Measurements from ENCODE around the gene PACSIN3.

The PACSIN3 gene

DNA sequence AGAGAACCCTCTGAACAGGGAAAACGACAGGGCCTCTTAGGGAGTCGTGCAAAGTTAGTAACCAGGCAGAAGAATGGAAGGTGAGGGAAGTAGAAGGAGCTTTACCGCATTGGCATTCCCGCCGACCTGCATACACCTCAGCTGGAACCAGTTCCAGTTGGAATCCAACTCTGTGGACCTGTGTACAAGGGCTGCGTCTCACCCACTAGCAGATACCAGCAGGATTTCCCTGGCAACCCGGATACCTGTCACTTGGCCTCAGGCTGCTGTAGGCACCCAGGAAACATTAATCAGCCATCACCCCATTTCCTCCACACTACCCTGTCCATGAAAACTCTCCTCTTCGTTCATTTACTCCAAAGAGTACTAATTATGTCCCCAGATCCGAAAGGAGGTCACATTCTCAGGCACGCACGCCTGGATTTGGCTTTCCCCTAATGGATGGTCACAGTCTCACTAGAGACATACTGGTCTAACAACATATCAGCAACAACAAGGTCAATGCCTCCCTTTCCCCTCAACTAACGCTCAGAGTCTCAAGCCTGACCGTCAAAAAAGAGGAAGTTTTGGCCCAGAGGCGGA is 10.4 kb downstream of the PACSIN3 start:
- DNase-seq = no peak

DNA sequence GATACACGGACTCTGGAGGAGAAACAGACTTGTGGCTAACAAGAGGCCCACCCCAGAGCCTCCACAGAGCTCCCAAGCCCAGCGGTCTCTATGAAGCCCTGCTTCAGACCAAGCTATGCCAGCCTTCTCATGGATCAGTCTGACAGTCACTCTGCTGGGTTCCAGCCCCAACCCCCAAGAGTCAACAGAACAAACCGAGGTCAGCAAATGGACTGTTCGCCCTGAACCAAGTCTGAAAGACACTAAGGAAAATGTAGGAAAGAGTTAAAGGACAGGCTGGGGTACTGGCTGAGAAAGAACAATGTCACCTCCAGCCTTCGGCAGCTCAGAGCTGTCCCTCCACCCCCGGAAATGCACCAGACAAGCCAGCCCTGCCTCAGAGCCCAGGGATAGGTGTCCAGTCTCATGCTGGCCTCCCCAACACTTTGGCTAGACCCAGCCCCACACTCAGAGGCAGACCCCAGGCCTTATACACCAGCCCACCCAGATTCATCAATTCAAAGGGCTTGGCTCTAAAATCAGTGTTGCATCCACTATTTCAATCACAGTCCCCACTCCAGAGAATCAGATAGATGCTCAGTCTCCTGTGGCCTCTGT is 13.4 kb downstream of the PACSIN3 start:
- DNase-seq = no peak

DNA sequence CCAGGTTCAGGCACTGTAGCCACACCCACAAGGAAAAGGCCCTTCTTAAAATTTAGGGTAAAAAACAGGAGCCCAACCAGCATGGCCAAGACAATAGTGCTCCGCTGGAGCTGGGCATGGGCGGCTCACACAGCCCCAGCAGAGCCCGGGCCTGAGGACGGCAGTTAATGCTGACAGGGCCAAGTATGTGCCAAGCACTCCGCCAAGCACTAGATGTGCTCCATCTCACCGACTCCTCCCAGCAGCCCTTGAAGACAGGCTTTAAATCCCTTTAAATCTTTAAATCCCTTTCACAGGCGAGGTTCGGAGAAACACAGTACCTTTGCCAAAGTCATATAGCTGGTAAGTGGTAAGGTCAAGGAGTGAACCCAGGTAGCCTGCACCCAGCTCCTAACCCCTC is 14.4 kb downstream of the PACSIN3 start:
- DNase-seq = no peak

DNA sequence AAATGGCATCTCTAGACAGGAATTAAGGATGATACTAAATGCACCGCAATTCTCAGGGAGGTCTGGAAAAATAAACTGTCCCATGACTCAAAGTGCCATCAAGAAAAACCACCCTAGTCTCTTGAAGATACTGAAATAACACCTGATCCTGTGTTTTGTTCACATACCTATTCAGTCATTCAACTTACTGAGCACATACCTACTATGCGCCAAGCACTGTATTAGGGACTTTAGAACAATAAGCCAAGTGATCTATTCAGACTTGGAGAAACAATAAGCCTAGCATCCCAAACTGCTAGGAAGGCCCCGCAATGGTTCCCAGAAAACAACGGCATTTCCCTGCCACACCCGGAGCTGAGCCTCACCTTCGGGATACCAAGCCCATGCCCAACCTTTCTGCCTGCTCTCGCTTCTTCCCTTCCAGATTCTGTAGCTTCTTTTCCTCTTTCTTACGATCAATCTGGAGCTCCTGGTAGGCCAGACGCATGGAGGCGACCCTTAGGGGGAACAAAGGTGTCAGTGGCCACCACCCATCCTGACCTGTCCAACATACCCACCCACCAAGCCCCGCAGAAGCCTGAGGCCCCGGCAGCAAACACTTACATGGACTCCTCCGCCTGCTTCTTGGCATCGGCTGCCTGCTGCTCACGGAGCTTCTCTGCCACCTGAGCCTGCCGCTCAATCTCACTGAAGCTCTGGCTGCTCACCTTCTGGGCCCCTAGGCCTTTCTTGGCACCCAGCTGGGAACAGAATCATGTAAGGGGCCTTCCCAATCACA is 15.0 kb downstream of the PACSIN3 start:
- no peak for DNase-seq

DNA sequence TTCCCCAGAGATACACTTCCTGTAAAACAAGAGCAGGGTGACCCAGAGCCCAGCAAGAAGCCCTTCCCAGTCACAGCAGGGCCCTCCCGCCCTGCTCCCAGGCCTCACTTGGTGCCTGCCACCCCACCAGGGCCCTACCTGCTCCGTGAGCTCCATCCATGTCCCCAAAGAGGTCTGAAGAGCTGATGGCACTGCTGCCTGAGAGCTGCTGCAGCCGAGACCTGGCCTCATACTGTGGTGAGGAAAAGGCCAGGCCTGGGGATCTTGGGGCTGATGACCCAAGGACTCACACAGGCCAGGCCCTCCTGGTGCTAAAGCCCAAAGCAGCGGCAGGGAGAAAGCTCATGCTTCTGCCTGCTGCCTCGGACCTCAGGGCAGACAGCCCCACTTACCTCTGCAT is 19.9 kb downstream of the PACSIN3 start:
- DNase-seq = no peak

DNA sequence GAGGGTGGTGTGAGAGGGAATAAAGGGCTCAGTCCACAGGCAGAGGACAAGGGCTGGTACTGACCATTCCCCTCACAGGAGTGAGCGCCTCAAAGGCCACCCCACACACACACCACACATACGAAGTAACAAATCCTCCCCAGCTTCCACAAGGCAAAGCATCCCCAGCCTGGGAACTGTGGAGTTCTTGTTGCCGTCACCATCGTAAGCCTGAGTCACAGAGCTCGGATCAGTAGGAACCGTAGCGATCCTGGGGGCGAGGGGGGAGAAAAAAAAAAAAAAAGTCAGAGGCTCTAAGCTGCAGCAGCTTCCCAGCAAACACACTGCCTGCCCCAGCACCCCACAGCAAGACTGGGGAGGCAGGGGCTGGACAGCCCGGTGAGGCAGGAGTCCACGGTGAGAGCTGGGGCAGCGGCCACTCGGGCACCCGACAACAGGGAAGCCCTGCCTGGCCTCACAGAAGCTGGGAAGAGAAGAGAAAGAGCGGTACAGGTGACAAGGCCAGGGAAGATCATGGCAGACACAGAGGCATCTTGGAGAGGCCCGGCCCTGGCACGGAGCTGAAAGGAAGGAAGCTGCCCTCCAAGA is 20.9 kb downstream of the PACSIN3 start:
- DNase-seq = no peak

DNA sequence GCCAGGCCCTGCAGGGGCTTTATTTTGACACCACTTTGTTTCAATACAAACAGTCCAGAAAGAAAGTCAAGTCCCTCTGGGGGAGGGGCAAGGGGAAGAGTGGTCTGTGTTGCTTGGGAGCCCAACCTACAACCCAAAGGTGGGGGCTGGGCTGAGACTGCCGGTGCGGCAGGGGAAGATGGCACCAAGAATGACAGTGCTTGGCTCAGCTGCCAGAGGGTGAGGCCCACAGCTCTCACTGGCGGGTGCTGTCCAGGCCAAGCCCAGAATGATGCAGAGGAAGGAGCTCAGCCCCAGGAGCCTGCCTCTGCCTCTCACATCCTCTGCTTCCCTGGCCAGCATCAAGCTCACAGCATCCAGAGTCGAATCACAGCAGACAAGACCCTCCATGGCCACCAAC is 21.9 kb downstream of the PACSIN3 start:
- DNase-seq = no peak

DNA sequence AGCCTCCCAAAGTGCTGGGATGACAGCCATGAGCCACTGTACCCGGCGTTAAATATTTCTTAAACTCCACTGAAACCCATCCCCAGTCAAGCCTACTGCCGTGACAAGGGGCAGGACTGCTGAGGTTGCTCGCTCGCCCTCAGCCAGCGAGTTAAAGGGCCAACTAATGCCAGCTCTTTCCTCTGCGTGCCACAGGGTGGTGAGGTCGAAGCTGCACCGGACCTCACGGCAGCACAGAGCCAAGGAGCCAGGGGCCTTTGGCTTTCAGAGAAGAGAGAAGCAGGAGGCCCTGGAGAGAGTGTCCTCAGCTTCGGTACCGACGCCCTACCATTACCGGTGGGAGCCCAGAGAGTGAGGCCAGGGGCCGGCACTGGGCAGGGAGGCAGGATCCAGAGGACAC is 22.3 kb downstream of the PACSIN3 start:
- no peak for DNase-seq

DNA sequence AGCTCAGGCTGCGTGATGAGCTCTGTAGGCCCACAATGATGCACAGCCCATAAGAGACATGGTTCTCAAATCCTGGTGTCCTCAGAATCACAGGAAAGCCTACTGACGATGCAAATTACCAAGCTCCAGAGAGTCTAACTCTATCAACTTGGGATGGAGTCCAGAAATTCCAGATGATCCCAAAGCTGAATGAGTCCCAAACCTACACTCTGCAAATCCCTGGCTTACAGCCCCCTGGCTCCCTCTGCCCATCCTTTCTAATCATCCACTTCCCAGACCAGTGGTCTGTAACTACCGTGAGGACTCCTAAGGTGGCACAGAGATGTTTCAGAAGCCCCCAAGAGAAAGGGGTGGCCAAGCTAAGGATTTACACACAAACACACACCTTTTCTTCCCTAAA is 23.0 kb downstream of the PACSIN3 start:
- no peak for DNase-seq

DNA sequence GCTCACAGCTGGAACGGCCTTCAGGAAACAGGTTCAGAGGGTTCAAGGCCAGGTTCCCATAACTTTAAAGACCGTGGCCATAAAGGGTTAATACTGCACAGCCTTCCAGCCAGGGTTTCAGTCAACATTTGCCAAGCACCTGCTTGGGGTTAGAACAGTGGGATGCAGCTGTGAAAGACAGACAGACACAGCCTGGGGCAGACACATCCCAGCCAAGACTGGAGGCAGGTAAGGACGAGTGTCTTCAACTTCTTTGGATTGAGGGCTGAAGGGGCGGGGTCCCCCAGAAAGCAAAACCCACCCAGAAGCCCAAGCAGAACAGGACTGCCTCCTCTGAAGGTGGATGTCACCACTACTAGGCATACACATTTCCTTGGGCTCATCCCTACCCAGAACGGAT is 23.8 kb downstream of the PACSIN3 start:
- no peak for DNase-seq

DNA sequence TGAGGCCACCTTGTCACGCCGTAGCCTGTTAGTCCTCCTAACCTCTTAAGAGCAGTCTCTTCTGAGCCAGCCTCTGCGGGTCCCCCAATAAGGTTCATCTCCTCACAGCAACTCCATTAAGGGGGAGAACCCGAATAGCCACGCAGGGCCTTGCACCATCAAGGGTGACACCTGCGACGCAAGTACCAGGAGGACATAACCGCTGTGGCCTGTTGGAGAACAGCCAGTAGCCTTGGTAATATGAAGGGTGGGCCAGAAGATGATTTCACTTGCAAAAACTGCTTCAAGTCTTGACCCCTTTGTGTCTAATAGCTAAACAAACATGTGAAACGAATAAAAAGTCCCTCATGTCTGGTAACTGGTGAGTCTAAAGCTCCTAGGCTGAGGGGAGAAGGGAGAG is 24.3 kb downstream of the PACSIN3 start:
- no peak for DNase-seq

DNA sequence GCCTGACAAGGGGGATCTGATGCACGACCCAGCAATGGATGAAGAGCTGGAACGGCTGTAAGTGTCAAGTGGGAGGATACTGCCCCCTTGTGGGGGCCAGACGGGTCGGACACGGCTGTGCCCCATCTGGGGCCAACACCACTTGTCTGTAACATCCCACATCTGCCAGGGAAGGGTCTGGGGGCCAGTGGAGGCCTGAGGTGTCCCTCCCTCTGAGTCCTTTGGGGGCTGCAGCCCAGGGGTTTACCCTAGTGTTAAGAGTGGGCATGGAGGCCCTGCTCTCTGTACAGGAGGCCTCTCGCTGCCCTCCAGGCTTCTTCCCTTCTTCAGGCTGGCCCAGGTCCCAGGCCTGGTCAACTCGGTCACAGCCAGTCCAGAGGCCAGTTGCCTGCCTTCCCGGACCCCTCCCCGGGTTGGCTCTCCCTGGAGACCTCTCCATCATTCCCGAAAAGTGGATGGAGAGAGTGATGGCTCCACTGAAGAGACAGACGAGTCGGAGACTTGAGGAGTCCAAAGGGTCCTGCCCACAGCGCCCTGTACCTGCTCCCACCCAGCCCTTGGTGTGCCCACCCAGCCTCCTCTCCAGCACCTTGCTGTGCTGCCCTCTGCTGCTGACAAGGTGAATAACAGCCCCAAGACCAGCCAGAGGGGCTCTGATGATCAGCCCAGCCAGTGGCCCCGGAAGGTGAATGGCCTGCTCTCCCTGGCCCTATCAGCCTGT is 24.9 kb downstream of the PACSIN3 start:
- DNase-seq = peak; percentile 55

DNA sequence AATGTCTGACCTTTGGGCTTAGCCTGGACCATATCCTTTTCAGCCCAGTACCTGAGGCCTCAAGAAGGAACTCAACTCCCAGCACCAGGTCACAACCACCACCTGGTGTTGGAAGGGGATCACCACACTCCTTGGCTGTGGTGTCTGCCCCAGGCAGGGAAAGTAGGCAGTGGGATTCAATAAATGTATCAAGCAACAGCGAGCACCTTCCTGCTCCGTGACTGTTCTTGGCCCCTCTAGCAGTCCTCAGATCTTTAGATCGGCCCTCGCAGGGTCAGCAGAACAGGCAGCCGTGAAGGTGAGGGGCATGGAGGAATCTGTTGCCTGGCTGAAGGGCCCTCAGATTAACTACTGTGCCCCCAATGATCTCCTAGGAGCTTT is 25.5 kb downstream of the PACSIN3 start:
- no peak for DNase-seq

DNA sequence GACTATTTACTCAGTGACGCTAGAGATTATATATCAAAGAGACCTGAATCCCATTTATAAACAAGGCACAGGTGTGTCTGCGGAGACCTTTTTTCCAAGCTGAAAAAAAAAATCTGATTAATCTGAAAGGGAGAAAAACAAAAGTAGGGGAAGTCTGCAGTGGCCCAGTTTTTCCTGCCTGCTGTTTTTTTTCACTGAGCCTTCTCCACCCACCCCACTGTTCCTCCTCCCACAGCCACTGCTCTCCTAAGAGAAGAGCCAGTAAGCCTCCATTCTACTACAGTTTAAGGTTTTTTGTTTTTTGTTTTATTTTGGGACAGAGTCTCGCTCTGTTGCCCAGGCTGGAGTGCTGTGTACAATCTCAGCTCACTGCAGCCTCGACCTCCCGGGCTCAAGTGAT is 28.0 kb downstream of the PACSIN3 start:
- no peak for DNase-seq

DNA sequence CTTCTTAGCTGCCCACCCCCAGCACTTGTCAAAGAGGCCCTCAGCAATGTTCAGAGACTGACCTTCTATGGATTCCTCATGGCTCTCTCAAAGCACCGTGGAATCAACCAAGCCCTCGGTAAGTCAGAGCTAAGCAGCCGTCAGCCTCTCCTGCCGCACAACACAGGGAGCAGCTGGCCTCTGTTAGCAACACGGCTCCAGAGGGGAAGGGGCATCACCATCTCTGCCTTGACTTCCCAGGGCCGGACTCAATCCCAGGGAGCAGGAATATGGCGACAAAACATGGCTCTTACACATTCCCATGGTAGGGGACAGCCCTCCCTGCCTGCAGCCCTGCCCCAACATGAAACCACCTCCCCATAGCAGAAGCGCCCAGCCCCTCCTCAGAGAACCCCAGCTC is 28.4 kb downstream of the PACSIN3 start:
- no peak for DNase-seq

DNA sequence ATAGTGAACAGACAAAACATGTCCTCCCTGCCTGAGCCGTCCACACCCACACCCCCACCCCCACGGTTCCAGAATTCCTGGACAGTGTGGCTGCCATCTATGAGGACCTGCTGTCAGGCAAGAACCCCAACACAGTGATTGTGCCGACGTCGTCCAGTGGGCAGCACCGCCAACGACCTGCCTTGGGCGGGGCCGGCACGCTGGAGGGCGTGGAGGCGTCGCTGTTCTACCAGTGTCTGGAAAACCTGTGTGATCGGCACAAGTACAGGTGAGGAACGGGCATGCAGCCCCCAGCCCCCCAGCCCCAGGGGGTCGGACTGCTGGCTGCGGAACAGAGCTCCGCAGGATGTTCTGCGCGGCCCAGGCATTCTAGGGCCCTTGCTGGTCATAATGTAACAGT is 29.3 kb downstream of the PACSIN3 start:
- DNase-seq = no peak

DNA sequence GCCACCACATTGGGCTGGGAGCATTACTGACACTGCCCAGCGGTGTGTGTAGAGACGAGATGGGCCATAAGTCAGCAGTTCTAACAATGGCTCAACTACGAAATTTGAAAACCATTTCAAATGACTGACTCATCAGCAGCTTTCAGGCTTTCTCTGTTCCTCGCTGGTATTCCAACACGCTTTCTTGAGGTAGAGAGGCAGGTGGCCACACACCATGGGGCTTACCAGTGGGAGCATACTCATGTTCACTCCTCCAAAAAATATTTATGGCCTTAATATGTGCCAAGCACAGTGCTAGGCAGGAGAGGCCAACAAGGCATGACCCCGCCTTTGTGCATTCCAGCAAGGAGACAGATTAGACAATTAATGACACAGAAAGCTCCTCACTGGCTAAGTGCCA is 29.9 kb downstream of the PACSIN3 start:
- no peak for DNase-seq

DNA sequence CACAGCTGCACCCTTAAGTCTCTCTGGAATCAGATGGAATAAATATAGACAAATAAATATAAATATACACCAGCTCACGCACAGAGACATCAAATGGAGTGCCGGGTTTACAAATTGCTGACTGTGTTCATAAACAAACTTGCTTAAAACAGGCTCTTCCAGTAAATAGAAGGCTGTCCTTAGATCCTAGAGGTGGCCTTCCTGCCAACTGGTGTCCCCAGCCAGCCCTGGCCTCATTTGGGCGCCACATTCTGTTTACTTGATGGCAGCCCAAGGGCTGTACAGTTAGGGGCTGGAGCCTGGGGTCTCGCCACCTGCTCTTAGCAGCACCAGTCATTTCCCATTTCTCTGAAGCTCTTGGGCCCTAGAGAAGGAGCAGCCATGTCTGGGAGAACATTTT is 30.4 kb downstream of the PACSIN3 start:
- DNase-seq = no peak

DNA sequence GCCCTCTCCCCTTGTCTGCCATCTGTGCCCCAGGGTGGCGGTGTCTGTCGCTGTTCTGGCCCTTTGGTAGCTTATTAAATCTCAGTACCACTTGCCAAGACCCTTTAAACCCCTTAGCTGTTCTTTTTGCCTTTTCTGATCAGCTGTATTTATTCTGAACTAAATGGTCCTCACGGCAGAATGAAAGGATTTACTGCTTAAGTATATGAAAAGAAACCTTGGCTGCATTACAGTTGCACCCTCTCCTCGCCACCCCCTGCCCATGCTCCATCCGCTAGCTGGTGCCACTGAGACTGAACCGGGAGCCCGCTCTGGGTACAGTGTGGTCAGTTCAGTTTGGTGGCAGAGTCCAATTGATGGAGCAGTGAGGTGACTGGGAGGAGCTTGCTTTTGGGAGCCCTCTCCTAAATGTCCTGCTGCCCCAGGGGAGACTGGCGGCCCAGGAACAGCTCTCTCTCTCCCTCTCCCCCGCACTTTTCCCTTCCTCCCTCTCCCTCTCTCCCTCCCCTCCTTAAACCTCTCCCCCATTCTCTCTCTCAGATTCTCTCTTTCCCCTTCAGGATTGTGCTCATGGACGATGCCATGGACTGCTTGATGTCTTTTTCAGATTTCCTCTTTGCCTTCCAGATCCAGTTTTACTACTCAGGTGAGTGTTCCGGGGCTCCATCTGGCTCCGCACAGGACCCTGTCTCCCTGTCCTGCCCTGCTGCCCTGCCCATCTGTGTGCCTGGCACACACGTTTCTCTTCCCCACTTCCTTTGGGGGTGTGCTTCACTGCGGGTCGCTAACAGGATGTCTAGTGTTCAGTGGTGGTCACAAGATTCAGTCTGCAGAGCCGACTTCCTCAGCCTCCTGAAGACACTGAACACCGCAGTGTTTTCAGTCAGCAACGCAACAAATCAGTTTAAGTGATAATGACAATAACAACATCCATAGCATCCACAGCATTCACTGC is 31.3 kb downstream of the PACSIN3 start:
- no peak for DNase-seq

DNA sequence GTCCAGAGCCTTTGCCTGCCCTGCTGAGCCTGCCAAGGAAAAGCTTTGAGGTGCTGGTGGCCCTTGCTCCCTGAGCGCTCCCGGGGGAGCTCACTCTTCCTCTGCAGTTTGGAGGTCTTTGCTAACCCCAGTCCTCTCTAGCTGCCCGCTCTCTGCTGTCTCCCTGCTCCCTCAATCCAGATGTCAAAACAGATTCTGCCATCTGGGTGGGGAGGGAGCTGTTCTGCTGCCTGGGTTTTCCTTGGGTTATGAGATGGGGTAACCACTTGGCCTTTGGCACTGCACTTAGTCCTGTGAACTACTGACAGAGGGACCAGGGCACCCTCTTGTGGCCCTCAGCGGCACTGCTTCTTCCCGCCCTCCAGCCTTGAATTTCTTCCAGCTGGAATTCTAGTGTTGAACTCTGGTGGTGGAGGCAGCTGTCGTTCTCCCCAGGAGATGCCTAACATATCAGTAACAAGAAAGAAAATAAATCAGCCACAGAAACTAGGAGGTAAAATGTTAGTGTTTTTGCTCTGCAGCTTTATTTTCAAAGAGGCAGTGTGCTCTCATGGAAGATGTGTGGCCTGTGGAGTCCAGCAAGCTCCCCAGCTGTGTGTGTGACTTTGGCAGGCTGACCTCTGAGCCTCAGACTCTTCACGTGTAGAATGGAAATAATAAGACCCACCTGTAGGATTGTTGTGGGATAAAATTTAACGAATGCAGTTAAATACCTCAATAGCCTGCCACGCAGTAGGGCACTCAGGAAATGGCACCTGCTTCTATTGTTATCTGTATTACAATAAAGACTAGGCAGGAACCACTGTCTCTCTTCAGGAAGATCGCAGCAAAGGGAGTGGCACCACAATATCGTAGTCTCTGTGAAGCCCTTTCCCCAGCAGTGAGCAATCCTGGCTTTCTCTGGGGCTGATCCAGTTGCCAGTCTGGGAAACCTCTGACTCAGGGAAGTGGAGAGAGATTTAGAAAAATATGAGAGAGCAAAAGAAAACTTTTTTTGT is 33.0 kb downstream of the PACSIN3 start:
- peak; percentile 75 for DNase-seq
